Liver (tissue), 3 donors: ENCODE results near the gene CLK4.

ENCODE experiments used
- CTCF ChIP-seq: fragments of 150-350 bp; IDR thresholded peaks from 2 replicates; pipeline ENCODE4 v1.5.1; 2017; ENCODE audit warnings: improper control_type of control experiment, low read depth, low read length; ENCODE audit not compliant: missing input control
- FOXA1 ChIP-seq: IDR thresholded peaks from 2 replicates; pipeline ENCODE4 v1.6.1; 2016; ENCODE audit warnings: antibody characterized with exemption
- MAX ChIP-seq: IDR thresholded peaks from 2 replicates; pipeline ENCODE4 v1.6.1; 2016; ENCODE audit warnings: antibody characterized with exemption
- NR2F2 ChIP-seq: IDR thresholded peaks from 2 replicates; pipeline ENCODE4 v1.6.1; 2016; ENCODE audit warnings: antibody characterized with exemption
- REST ChIP-seq: IDR thresholded peaks from 2 replicates; pipeline ENCODE4 v1.6.1; 2016; ENCODE audit warnings: antibody characterized with exemption, mild to moderate bottlenecking
- SP1 ChIP-seq: IDR thresholded peaks from 2 replicates; pipeline ENCODE4 v1.6.1; 2018; ENCODE audit warnings: antibody characterized with exemption, mild to moderate bottlenecking
- TAF1 ChIP-seq: conservative IDR thresholded peaks from 2 replicates; pipeline ENCODE4 v1.6.1; 2016; ENCODE audit warnings: antibody characterized with exemption, mild to moderate bottlenecking
- donor health status: healthy.
- donor health status: healthy.

DNA sequence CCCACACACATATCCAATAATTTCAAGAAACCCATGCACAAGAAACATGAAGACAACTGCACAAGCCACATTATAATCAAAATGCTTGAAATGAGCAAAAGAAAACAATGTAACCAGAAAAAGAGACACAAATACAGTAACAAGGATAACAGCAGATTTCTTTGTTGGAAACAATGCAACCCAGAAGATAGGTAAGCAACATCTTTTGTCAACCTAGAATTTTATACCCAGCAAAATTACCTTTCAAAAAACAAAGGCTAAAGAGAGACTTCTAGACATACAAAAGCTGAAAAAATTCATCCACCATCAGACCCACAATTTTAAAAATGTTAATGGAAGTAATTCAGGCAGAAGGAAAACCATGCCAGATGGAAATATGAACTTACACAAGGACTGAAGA, 31.7 kb downstream of the CLK4 start:
- TF ChIP-seq CTCF: no peak
- no peak for TF ChIP-seq TAF1
- TF ChIP-seq SP1: no peak
- TF ChIP-seq FOXA1: no peak
- no peak for TF ChIP-seq MAX
- no peak for TF ChIP-seq REST
- no peak for TF ChIP-seq NR2F2
